DOHH2 (cell line): ENCODE data around the gene LYPD3.

ENCODE experiments used
- EZH2phosphoT487 ChIP-seq: fragments of 200-600 bp; sonication (generic); IDR thresholded peaks from 2 replicates; pipeline ENCODE4 v1.6.1; 2017; ENCODE audit warnings: borderline replicate concordance, mild to moderate bottlenecking, antibody characterized with exemption, low read length, moderate library complexity, mixed read lengths
- TF ChIP-seq, protein P1 (sequence below): fragments of 200-600 bp; sonication (generic); IDR thresholded peaks from one replicate; pipeline ENCODE4 v1.5.1; 2014; ENCODE audit warnings: antibody characterized with exemption, mild to moderate bottlenecking, low read depth, low read length; ENCODE audit not compliant: poor library complexity, severe bottlenecking

DNA sequence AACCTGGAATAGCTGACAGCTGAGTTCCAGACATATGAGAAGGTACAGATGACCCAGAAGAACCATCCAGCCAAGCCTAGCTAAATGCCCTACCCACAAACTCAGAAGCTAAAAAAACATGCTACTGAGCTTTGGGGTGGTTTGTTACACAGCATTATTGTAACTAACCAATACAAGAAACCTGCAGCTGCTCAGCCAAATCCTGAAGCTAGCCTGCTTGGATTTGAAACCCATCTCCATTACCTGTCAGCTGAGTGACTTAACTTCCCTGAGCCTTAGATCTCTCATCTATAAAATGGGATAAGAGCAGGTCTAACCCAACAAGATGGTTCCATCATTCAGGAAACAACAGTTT, 25.7 kb downstream of the LYPD3 start:
- TF ChIP-seq, protein P1, sequence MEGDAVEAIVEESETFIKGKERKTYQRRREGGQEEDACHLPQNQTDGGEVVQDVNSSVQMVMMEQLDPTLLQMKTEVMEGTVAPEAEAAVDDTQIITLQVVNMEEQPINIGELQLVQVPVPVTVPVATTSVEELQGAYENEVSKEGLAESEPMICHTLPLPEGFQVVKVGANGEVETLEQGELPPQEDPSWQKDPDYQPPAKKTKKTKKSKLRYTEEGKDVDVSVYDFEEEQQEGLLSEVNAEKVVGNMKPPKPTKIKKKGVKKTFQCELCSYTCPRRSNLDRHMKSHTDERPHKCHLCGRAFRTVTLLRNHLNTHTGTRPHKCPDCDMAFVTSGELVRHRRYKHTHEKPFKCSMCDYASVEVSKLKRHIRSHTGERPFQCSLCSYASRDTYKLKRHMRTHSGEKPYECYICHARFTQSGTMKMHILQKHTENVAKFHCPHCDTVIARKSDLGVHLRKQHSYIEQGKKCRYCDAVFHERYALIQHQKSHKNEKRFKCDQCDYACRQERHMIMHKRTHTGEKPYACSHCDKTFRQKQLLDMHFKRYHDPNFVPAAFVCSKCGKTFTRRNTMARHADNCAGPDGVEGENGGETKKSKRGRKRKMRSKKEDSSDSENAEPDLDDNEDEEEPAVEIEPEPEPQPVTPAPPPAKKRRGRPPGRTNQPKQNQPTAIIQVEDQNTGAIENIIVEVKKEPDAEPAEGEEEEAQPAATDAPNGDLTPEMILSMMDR, result no peak
- no peak for TF ChIP-seq EZH2phosphoT487
